ENCODE results near the gene NKX1-2.

NKX1-2 gene

DNA sequence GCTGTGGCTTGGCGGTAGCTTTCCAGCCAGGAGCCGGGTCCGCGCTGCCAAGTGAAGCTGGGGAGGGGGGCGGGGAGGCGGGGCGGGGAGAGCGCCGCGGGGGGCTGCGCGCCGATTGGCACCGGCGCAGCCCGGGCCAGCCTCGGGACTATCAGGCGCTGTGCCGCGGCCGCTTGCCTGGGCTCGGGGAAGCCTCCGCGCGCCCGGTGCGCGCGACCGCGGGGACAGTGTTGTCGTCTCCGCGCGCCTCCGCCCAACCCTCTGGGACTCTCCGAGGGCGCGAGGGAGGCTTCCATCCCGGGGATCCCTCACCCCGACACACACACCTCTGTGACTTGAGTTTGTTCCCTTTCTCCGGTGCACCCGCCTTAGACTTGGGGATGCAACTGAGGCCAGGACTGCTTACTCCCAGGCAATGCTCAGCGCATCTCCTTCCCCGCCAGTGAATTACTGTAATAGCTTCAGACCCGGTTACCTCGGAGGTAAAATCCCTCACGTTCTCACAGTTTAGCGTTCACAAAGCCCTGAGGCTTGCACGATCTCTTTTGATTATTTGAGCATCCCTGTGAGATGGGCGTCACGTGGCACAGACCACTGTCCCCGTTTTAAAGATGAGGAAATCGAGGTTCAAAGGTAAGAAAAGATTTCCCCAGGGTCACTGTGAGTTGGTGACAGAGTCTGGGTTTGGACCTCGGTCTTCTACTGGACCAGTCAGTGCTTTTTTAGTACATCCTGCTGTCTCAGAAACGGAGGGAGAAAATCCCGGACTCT, at the start of gene NKX1-2:
Gene NKX1-2, minus strand, starts transcription at position 24 of the 771 bp plus-strand sequence. CDS start 92 bp downstream, outside the sequence.
- DNase-seq (ENCODE audit: extremely low read depth in 1 of 2, low read depth in 1 of 2): no peak

DNA sequence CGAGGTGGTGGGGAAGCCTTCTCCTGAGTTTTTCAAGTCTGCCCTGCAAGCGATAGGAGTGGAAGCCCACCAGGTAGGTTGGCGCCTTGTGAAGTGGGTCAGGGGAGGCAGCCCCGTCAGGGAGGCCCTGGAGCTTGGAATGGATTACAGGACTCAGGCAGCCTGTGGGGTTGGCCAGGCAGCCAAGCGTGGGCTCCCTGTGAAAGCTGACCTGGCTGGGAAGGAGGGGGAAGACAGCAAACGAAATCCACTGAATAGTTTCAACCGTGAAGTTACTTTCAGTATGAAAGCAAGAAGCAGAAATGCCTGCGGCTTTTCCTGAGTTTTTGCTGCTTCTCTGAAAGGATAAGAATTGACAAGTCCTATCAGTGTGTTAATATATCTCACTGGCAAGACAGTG, 48.2 kb upstream of the NKX1-2 start:
- DNase-seq (ENCODE audit: extremely low read depth in 1 of 2, low read depth in 1 of 2): no peak

DNA sequence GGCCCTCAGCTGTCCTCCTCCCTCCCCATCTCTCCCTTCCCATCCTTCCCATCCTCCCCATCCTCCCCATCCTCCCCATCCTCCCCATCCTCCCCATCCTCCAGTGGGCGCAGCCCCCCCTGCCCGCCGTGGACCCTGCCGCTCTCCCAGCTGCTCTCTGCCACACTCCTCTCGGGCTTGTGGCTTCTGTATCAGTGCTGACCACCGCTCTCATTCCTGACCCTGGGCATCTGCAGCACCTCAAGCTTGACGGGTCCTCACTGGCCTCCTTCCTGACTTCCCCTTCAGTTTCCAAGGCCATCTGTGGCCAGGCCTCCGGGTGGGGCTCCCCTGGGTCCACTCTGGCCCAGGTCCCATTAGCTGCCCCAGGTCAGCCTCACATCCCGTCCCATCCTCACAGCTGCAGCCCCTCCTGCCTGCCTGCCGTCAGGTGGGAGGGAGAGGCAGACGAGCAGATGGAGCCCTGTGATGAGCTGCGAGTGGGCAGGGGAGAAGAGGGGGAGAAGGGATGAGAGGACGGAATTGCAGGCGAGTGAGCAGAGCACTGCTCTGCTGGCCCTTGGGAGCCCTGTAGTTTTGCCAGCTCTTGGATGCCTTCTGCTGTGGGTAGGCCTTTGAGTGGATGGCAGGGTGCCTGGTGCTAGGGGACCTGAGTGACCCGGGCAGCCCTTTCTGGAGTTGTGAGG, 47.5 kb upstream of the NKX1-2 start:
- DNase-seq (ENCODE audit: extremely low read depth in 1 of 2, low read depth in 1 of 2): no peak

DNA sequence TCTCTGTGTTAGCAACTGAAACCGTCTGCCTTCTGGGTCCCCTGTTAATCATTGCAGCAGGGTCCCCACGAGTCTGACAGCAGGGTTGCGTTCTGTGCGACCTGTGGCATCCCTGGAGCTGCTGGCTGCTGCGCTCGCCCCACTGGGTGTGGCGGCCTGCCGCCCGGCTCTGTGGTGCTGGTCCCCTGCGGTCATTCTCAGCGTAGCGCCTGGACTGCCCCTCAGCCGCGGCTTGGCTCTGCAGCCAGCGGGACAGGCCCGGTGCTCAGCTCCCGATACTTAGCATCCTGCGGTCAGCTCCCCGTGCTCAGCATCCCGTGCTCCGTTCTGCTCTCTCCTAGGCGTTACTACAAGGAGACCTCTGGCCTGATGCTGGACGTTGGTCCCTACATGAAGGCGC, 46.8 kb upstream of the NKX1-2 start:
- DNase-seq (ENCODE audit: extremely low read depth in 1 of 2, low read depth in 1 of 2): no peak

DNA sequence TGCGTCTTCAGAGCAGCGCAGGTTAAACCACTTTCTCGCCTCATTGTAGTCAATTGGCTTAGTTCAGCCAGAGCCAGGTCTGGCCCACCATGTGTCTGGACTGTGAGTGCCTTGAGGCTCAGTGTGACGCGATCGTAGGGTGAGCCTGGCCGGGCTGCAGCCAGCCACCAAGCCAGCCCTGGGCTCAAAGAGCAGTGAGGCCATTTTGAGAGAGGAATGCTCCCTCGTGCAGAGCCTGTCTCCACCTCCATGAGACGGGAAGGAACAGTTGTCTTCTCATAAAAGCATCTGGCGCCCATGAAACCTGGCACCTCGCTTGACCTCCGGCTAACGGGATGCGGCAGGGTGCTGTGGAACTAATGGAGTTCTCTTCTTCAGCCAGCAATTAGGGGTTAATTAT, 46.3 kb upstream of the NKX1-2 start:
- no peak for DNase-seq (ENCODE audit: extremely low read depth in 1 of 2, low read depth in 1 of 2)

DNA sequence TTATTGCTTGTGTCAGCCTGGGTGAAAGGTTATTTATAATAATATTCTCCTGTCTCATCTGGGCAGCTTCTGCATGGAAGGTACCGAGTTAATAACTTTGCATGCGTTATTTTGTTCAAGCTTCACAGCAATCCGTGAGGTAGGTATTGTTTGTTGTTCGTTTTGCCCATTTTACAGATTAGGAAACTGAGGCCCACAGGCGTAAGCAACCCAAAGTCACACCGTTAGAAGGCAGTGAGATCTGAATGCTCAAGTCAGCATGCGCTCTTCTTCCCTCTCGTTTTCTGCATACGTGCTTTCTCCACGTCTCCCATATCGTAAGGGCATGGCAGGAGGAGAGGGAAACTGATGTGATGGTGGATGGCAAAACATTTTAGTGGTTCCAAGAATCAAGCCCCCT, 45.9 kb upstream of the NKX1-2 start:
- DNase-seq (ENCODE audit: extremely low read depth in 1 of 2, low read depth in 1 of 2): no peak

DNA sequence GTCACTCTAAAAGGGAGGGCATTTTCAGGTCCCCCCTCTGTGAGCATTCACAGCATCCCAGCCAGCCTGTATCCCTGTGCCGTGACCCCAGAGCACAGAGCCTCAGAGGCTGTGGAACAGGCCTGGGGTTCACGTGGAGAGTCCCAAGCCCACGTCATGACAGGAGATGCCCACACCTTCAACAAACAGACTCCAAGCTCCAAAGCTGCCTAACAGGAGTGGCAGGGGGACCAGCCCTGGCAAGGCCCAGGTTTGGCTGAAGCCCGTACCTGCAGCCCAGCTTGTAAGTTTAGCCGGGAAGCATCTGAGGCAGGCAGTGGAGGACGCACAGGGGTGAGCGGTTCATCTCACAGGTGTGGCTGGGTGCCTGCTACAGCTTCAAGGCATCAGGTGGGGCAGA, 45.3 kb upstream of the NKX1-2 start:
- no peak for DNase-seq (ENCODE audit: extremely low read depth in 1 of 2, low read depth in 1 of 2)

DNA sequence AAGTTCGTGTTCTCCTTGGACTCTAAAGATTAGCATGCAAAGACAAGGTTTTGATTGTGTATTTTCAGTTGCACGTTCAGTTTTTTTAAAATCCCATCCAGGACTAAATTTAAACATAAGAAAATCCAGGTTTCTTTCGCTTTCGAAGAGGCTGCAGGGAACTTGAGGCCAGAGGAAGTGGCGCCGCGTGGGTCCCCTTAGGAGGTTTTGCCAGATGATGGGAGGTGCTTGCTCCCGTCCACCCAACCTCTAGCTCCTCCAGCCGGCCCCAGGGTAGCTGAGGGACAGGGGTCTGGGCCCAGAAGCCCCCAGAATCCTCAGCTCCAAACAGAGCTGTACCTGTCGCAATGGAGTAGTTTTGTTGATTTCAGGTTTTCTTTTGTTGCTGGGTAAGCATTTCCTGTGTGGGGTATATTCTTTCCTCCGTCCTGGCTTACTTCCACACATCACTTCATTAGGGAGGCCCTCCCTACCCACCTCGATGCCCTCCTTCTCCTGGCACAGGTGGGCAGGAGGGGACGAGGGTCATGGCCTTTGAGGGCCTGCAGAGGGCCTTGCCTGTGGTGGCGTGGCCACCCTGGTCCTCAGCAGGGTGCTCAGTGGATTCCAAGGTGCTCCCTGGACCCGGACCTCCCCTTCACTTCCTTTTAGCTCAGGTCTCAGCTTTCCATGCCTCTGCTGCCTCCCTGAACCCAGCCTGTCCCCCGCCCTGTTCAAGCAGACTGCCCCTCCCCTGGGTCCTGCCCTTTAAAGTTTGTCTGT, 44.4 kb upstream of the NKX1-2 start:
- no peak for DNase-seq (ENCODE audit: extremely low read depth in 1 of 2, low read depth in 1 of 2)

DNA sequence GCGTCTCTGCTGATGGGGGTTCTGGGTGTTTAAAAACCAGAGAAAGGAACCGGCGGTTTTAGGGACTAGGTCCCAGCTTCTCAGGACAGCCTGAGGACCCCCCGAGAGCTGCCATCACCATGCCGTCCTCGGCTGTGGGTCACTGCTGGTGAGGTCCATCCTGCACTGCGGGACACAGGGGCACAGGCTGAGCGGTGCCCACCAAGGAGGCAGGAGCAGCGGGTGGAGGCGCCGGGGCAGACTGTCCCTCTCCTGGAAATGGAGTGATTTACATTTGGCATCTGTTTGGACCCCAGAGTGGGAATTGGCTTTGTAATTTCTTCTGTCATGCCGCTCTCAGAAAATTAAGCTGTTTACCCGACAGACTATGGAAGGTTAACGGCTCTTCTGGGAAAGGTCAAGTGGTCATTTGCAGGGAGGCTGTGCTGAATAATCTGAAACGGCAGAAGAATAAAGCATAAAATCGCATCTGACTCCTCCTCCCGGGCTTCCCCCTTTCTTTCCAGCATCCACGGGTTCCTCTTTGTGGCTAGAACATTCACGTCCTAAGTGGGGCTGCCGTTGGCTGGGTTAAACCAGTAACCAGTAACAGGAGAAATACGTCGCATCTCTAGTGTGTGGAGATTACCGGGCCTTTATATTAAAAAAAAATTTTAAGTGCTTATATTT, 43.5 kb upstream of the NKX1-2 start:
- DNase-seq (ENCODE audit: extremely low read depth in 1 of 2, low read depth in 1 of 2): no peak

DNA sequence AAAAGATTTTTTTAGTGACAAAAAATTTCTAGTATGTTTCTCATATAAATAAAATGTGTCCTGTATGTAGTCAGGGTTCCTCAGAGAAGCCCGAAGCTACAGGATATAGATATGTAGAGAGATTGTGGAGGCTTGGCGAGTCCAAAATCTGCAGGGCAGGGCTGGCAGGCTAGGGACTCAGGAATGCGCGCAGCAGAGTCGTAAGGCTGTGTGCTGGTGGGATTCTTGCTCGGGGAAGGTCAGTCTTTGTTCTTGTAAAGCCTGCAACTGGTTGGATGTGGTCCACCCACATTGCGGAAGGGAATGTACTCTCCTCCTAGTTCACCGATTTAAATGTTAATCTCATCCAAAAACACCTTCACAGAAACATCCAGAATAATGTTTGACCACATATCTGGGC, 42.4 kb upstream of the NKX1-2 start:
- no peak for DNase-seq (ENCODE audit: extremely low read depth in 1 of 2, low read depth in 1 of 2)

DNA sequence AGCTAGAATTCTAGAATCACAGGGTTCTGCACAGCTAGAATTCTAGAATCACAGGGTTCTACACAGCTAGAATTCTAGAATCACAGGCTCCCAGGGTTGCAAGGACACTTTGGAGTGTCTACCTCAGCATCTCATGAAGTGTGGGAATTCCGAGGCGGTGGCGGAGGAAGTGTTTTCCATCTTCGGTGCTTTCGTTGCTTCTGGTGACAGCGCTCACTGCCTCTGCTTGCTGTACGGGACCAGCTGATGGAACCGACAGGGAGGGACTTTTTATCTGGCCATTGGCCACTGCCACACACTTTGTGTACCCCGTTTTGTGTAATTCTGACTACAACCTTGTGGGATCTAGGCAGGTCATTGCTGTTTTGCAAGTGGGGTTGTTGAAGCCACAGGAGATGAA, 41.3 kb upstream of the NKX1-2 start:
- DNase-seq (ENCODE audit: extremely low read depth in 1 of 2, low read depth in 1 of 2): no peak

DNA sequence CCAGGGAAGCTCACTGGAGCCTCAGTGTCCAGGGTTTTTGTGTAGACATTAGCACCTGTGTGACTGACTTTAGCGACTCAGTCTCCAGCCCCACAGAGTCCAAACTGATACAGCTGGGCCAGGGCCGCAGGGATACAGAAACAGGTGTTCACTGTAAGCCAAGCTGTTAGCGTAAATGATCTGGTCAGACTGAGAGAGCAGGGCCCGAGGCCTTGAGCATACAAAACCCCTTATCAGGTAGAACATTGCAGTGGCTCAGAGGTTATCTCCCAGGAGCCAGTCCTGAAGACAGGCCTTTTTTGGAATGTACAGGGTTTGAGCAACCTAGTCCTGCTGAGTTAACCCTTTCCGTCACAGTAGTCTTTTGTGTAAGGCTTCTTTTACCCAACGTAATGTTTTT, 36.8 kb upstream of the NKX1-2 start:
- no peak for DNase-seq (ENCODE audit: extremely low read depth in 1 of 2, low read depth in 1 of 2)

DNA sequence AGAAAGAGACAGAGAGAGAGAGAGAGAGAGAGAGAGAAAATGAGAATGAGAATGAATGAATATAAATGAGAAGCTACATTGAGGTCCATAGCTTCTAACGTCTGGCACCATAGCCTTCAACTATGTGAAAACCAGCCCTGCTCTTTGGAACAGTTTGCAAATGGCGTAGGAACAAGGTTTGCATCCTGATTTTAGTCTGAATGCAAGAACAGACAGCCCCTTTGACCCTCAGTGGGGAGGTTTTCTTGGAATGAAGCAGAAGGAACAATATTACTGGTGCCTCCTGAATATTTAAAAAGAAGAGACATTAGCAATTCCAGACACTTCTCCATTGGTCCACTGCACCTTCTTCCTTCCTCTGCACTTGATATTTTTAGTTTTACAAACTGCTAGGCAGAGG, 34.8 kb upstream of the NKX1-2 start:
- DNase-seq (ENCODE audit: extremely low read depth in 1 of 2, low read depth in 1 of 2): no peak

DNA sequence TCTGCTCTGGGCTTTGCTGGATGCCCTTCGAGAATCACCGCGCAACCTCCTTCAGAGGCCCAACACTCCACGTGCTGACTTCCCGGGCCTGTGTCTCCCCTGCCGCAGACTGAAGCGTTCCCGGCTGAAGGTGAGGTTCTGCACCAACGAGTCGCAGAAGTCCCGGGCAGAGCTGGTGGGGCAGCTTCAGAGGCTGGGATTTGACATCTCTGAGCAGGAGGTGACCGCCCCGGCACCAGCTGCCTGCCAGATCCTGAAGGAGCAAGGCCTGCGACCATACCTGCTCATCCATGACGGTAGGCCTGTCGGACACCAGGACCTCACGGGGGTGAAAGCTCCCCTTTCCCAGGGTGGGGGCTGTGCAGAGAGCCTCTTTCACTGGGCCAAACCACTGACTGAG, 34.2 kb upstream of the NKX1-2 start:
- no peak for DNase-seq (ENCODE audit: extremely low read depth in 1 of 2, low read depth in 1 of 2)

DNA sequence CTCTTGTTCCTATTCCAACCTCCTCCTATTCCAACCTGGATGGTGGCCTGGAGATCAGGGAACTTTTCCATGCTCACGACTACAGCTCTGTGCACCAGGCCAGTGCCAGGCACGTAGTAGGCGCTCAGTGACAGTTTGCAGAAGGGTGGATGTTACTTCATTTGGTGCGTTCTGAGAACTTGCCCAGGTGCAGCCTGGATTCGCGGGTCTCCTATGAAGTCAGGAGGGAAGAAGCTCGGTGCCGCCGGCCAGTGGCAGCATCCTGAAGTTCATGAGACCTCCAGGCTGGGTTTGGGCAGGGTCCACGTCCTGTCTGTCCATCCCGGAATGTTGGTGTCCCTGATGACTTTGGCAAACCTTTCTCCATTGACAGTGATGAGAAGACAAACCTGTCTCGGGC, 33.0 kb upstream of the NKX1-2 start:
- DNase-seq (ENCODE audit: extremely low read depth in 1 of 2, low read depth in 1 of 2): no peak

DNA sequence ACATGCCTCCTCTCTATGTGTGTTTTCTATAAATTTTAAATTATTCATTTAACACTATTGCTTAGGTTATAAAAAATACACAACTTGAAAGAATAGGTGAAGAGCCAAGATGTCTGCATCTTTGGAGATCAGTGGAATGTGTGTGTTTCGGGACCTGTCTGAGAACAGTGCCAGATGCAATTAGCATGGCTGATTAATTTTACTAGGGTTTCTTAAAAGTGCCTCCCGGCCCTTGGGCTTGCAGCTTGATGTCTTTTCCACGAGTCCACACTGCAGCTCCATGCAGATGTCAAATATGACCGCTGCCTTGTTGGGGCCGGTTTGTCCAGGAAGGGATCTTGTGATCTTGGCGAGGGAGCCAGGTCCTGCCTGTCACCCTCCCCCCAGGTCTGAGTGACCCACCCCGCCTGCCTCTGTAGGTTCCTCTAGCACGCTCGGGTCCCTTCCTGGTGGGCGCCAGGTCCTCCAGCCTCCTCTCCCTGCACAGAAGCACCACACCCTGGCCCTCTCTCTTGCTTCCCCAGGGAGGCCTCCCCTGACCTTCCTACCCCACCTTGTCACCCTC, 32.5 kb upstream of the NKX1-2 start:
- no peak for DNase-seq (ENCODE audit: extremely low read depth in 1 of 2, low read depth in 1 of 2)

DNA sequence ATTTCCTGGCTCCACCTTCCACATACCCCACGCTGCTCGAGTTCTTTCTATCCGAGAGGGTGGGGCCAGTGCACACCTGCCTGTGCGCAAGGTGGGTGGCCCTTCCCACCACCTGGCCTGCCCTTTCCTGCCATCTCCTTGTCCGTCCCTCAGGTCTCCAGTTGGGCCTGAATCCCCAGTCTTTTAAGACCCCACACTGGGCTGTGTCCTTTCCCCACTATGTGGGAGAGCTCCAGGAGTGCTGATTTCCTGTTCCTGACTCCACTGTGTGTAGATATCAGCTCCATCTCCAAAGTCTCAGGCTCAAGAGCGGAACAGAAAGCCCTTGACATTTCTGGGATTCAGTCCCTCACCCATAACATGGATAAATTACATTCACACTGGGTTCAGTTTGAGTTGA, 31.9 kb upstream of the NKX1-2 start:
- DNase-seq (ENCODE audit: extremely low read depth in 1 of 2, low read depth in 1 of 2): no peak

DNA sequence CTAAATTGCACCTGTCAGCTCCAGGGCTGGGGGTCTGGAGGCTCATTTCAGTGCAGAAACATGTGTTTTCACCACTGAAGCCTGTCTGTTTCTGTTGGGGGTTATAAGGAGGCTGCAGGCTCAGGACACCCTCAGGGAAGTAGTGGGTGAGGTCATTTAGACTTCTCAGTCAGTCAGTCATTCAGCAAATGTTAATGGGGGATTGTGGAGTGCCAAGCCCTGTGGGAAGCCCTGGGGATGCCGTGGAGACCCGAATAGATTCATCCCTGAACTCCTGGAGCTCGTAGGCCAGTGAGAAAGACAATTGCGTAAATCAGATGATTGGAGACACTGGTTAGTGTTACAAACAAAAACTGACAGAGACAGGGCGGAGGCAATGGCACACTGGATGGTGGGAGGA, 31.0 kb upstream of the NKX1-2 start:
- no peak for DNase-seq (ENCODE audit: extremely low read depth in 1 of 2, low read depth in 1 of 2)

DNA sequence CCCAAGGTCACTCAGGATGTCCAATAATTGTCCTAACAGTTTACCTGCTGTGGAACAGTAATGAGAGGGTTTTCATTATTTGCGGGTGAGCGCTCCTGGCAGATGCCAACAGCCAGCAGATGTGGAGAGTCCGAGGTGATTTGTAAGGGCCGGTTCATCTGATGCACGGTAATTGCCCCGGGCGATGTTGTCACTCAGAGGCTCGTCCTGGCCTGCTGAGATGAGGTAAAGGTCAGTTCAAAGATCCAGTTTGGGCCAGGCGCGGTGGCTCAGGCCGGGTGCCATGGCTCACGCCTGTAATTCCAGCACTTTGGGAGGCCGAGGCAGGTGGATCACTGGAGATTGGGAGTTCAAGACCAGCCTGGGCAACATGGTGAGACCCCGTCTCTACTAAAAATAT, 28.7 kb upstream of the NKX1-2 start:
- no peak for DNase-seq (ENCODE audit: extremely low read depth in 1 of 2, low read depth in 1 of 2)

DNA sequence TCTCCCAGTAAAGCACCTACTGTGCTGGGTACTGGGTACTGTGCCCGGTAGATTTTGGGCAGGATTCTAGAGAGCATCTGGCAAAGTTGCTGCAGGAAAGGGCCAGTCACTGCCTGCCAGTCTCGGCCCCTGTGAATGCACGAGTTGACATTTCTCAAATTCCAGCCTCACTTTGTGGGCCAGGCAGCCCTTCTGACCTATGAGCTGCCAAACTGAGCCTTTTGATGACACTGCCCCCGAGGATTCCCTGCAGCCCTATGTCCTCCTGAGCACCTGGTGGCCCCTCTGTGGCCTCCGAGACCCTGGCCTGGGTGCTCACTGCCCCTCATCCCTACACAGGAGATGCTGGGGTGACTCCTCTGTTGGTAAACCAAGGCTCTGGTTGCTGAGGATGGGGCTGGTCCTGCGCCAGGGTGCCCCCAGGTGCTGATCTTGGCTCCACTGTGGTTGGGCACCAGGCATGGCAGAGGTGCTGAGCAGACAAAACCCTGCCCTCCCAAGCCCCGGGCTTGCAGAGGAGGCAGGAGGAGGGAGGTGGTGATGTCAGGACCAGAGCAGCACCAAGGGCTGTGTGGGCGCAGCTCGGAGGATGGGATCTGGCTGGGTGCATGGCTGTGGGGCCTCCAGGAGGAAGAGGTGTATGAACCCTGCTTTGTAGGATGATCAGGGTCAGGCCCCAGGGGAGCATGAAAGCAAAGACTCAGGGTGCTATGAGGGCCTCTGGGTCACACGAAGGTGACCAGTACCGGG, 28.0 kb upstream of the NKX1-2 start:
- no peak for DNase-seq (ENCODE audit: extremely low read depth in 1 of 2, low read depth in 1 of 2)
